M059J (cell line): ENCODE results near the gene LIF. TPM values are rescaled to one million over a fixed set of nuclear protein-coding genes. Genes with fewer than 3 reads are reported as not detected.
A peak's percentile ranks its signal among the peaks of the same experiment; 100 is the strongest.

Experiments
- DNase-seq: peaks from one replicate; pipeline ENCODE4 v3.0.0-alpha.2; 2012; ENCODE audit warnings: low read depth
- total RNA-seq: library from RNA; depleted of rRNA; stranded (reverse); fragments of >200 nt; shearing (Covaris generic); gene quantifications from 2 replicates; pipeline ENCODE4 v1.2.3, GENCODE V29; 2014

The LIF gene
- total RNA-seq, 1 experiment from 2014 or later = 7.5 TPM

- no peak for DNase-seq
Observed at GRCh38 chr22:30284666-30285065, 38.1 kb upstream of the LIF start.

DNA sequence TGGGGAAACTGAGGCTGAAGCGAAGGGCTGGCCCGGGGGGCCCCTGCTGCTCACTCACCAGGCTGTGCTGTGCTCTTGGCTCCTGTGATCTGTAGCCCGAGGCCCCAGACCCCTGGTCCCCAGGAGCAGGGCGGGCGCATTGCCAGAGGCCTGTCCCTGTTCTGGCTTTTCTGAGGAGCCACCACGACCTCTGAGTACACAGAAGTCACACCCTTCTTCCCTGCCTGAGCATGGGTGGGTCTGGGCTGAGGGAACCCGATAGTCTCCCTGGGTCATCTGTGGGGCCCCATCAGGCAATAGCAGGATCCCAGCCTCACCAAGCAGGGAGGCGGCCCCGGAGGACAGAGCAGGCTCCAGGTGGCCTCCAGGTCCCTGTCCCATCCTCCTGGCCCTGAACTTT is 37.6 kb upstream of the LIF start:
- no peak for DNase-seq

DNA sequence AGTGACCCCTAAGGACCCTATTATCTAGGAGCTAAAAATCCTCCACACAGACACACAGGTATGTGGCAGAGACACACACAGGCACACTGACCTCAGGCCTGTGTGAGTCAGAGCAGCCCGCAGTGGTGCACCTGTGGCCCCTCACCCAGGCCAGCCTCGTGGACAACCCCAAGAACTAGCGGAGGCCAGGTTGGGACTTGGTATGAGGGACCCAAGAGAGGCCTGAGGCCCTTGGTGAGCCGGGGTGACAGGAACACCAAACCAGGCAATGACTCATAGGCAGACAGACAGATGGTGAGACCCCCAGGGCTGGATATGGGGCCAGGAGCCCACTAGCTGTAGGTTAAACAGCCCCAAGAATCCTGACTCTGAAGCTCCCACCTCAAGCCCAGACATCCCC is 36.8 kb upstream of the LIF start:
- no peak for DNase-seq

GRCh38 chr22:30282616-30283046 is 36.1 kb upstream of the LIF start:
- no peak for DNase-seq

GRCh38 chr22:30280505-30280904 is 33.9 kb upstream of the LIF start:
- no peak for DNase-seq

DNA sequence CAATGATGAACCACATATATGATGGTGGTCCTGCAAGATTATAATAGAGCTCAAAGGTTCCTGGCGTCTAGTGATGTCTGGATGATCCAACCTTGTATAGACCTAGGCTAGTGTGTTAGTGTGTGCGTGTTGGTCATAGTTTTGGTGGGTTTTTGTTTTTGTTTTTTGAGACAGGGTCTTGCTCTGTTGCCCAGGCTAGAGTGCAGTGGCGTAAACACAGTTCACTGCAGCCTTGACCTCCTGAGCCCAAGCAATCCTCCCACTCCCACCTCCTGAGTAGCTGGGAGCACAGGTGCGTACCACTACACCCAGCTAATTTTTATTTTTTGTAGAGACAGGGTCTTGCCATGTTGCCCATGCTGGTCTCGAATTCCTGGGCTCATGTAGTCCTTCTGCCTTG is 33.4 kb upstream of the LIF start:
- DNase-seq = no peak

- no peak for DNase-seq
Observed at GRCh38 chr22:30279046-30279788, 32.7 kb upstream of the LIF start.

- DNase-seq = peak; percentile 92
Observed at GRCh38 chr22:30277547-30278344, 31.2 kb upstream of the LIF start.

- no peak for DNase-seq
Observed at GRCh38 chr22:30276039-30276438, 29.5 kb upstream of the LIF start.

DNA sequence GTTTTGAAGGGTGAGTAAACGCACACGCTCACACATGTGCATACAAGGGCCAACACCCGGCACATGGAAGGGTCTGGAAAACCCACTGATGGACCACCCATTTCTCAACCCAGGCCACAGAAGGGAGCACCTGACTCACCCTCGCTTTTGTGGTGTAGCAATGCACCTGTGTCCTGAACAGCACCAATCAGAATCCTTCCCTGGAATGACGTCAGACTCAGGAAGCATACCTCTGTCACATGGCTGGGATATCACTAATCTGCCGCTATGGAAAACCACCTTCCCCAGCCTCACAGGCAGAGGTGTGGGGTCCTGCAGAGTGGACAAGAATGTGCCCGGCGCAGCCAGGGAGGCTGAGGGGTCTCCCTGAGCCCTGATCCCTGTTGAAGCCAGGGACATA is 29.1 kb upstream of the LIF start:
- DNase-seq = no peak

DNA sequence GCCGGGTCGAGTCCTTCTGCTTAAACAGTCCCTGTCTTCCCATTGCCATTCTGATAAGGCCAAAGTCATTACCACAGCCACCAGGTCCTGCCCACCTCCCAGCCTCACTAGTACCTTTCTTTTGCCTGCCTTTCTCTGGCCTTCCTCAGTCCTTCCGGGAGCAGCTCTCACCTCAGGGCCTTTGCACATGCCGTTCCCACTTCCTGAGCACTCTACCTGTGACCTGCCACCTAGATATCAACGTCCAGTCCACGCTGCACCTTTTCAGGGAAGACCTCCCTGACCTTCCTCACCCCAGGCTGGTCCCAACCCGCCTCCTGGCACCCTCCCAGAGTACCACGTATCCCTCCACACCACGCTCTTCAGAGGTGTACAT is 27.9 kb upstream of the LIF start:
- DNase-seq = no peak

DNA sequence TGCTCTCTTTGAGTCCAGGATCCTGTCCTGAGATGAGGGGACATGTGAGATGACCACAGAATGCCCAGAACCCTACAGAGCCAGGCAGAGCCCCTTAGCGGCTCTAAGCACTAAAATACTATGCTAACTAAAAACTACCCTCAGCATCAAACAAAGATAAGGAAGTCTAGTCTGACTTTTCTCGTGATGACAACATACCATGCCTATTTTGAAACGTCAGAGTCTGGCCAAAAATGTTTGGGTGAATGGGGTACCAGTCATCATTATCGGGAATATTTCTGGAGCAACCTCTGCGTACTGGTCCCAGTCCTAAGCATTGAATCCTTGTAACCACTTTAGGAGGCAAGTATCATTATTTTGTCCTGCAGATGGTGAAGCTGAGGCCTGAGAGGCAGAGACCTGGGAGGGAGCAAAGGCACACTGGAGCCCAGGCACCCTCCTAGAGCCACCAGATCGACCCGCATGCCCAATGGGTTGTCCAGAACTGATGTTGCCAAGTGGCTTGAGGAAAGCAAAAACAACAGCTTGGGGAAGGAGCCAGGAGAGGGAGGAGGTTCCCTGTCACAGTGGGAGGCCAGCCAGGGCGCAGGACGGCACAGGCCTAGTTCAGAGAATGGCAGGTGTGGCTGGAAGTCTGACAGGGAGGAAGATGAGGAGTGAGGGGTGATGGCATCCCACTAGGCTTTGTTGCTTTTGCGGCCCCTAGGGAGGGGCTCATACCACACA is 27.3 kb upstream of the LIF start:
- no peak for DNase-seq

- no peak for DNase-seq
Observed at GRCh38 chr22:30272781-30273601, 26.4 kb upstream of the LIF start.

- peak; percentile 47 for DNase-seq
Observed at GRCh38 chr22:30270832-30271231, 24.3 kb upstream of the LIF start.

DNA sequence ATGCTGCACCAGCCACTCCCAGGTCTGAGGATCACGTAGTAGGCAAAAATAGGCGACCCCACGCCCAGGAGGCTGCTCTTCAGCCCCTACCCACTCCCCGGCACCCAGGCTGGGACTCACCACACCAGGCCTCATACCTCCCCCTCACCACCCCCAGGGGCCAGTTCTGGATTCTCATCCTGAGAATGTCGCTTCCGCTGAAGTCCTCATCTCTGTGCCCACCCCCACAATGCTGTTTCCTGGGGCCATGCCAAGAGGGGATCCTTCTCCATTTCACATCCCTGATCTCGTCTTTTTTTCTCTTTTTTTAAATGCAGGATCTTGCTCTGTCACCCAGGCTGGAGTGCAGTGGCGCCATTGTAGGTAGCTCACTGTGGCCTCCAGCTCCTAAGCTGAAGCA is 21.8 kb upstream of the LIF start:
- no peak for DNase-seq

DNA sequence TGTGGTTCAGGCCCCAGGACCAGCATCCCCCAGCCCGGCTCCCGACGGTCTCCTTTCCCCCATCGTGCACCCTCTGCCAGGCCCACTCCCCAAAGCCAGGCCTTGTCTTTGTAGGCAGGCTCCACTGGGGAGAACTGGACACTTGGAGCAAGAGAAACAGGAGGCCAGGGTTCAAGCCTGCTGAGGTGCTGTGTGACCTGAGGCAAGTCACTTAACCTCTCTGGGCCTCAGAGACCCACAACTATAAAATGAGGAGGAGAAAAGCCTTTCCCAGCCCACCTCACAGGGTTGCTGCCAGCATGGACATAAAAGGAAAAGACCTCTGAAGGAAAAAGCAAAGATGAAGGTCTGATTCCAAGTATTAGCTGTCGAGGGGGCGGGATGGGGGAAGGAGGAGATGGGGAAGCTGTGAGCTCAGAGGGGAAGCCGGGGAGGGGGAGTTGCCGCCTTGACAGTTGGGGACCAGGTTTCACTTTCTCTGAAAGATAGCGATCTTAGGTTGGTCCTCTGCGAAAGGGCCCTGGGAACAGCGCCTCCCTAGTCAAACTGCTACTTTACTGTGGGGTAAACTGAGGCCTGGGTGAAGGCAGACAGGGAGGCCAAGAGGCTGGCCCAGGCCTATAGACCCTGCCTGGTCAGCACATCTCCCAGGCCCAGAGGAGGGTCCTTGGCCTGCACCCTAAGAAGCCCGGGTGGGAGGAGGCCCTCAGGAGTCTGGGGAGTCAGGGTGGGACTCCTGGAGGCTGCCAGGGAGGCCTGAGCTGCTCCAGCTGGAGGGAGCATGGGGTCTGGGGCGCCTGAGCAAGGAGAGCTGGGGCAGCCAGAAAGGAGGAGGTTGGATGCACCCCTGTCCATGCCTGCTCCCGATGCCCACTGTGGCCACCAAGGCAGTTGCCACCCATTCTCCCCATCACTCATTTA is 21.1 kb upstream of the LIF start:
- no peak for DNase-seq

DNA sequence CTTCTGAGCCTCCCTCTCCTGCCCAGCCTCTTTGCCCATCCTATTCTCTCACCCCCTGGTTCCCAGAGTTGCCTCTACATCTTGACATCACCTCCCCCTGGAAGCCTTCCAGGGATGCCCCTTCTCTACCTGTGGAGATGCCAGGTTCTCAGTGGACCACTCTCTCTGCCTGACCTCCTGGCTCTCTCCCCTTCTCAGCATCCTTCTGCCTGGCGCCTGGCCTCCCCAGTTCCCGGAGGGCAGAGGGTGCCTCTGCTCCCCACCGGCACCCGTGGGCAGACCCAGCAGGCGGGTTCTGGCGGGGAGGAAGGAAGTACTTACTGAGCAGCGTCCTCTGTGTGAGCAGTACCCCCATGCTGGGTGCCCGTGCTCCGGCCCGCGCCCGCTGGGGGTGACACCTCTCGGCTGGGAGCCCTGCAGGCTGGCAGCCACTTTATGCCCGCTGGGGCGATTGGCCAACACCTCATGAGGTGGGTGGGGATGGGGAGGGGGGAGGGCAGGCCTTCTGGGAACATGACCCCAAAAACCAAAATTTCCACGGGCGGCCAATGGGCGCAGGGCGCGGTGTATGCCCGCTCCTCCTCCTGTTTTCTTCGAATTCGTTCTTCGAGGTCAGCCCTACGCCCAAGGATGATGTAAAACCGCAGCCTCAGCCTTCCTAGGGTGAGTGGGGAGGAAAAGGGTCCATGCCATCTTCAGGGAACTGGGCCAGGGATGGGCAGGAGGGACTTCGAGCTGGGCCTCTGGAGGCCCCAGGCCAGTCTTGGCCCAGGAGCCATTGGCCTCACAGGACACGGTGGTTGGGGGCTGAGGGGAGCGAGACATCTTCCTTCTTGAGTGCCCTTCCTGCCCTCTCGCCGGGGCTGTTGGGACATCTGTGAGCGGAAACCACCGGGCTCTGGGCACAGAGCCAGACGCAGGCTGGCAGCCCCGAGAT is 20.2 kb upstream of the LIF start, which contains the start of gene OSM:
Gene OSM, minus strand, starts transcription at position 407 of the 937 bp plus-strand sequence. Its CDS starts 52 bp downstream, at position 355.
- DNase-seq = no peak

- DNase-seq = no peak
Observed at GRCh38 chr22:30265823-30266444, 19.4 kb upstream of the LIF start.
